Glutamatergic neuron (in vitro differentiated cells): ENCODE measurements around the gene NUDCD3. TPM values are rescaled to one million over a fixed set of nuclear protein-coding genes. Genes with fewer than 3 reads are reported as not detected.

ENCODE experiments used
- DNase-seq: peaks from one replicate; pipeline ENCODE4 v3.0.0; 2022
- H3K27ac Mint-ChIP-seq: one replicate; pipeline ENCODE4 v1.8.0; 2020; ENCODE audit warnings: mild to moderate bottlenecking, mixed read lengths, inconsistent platforms; ENCODE audit not compliant: unreplicated experiment
- H3K27me3 Mint-ChIP-seq: one replicate; pipeline ENCODE4 v1.8.0; 2020; ENCODE audit warnings: mild to moderate bottlenecking, moderate library complexity, mixed read lengths, inconsistent platforms; ENCODE audit not compliant: unreplicated experiment
- H3K36me3 Mint-ChIP-seq: one replicate; pipeline ENCODE4 v1.8.0; 2020; ENCODE audit warnings: mild to moderate bottlenecking, mixed read lengths, inconsistent platforms; ENCODE audit not compliant: unreplicated experiment
- H3K4me1 Mint-ChIP-seq: one replicate; pipeline ENCODE4 v1.8.0; 2020; ENCODE audit warnings: mild to moderate bottlenecking, low read depth, mixed read lengths, inconsistent platforms; ENCODE audit not compliant: unreplicated experiment
- H3K4me3 Mint-ChIP-seq: one replicate; pipeline ENCODE4 v1.8.0; 2020; ENCODE audit warnings: mild to moderate bottlenecking, mixed read lengths, inconsistent platforms; ENCODE audit not compliant: unreplicated experiment
- H3K9me3 Mint-ChIP-seq: one replicate; pipeline ENCODE4 v1.8.0; 2020; ENCODE audit warnings: mild to moderate bottlenecking, moderate library complexity, mixed read lengths, inconsistent platforms; ENCODE audit not compliant: unreplicated experiment
- CTCF ChIP-seq: fragments of 200-600 bp; sonication (generic); IDR thresholded peaks from one replicate; pipeline ENCODE4 v1.5.0; 2021; ENCODE audit not compliant: partially characterized antibody, unreplicated experiment
- total RNA-seq: library from RNA; stranded (reverse); fragmentation: NEBNext Ultra II Directional; extraction: Animal tissue kit (Norgen Biotek cat#: 25700); gene quantifications from one replicate; pipeline ENCODE4 v1.2.1, GENCODE V29; 2021; ENCODE audit not compliant: unreplicated experiment

The NUDCD3 gene
- total RNA-seq, 1 donor from 2014 or later, result 151 TPM

GRCh38 chr7:44373418-44373740, 117.1 kb downstream of the NUDCD3 start:
- no peak for TF ChIP-seq CTCF
- no peak overlapping the region for H3K27ac Mint-ChIP-seq

GRCh38 chr7:44372560-44373417, 117.7 kb downstream of the NUDCD3 start:
- Mint-ChIP-seq H3K27ac (no peak overlapping the region), H3K27me3 (peaks cover 4% of the 10 kb centered on the region), H3K4me3 (no peak overlapping the region), H3K9me3 (peaks cover 6% of the 10 kb centered on the region), H3K4me1 (peaks cover 2% of the 10 kb centered on the region), H3K36me3 (peaks cover 24% of the 10 kb centered on the region)
- TF ChIP-seq CTCF, result no peak
- DNase-seq, result no peak

More at GRCh38 chr7:44373418-44373740, 117.1 kb downstream of the NUDCD3 start:
- peaks cover 4% of the 10 kb centered on the region for H3K9me3 Mint-ChIP-seq
- H3K4me1 Mint-ChIP-seq, result no peaks in the 10 kb centered on the region
- peaks cover 24% of the 10 kb centered on the region for H3K36me3 Mint-ChIP-seq
- H3K4me3 Mint-ChIP-seq, result no peak overlapping the region
- DNase-seq, result no peak
- peaks cover 4% of the 10 kb centered on the region for H3K27me3 Mint-ChIP-seq

DNA sequence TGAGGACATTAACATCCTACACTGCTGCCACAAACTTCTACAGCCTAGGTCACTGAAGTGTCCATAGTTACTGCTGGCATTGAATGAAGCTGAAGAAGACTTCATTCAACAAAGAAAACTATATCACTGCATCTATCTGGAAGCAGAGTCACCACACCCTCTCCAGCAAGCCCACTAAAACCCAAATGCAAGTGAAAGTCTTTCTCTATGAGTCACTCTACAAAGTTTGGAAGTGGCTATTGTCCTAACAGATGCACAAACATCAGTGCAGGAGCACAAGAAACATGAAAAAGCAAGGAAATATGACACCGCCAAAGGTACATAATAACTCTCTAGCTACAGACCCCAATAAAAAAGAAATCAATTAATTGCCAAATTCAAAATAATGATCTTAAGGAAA, 121.6 kb downstream of the NUDCD3 start:
- Mint-ChIP-seq H3K4me1 (peaks cover 4% of the 10 kb centered on the region), H3K4me3 (no peak overlapping the region), H3K27me3 (peaks cover 2% of the 10 kb centered on the region), H3K36me3 (peaks cover 28% of the 10 kb centered on the region), H3K9me3 (peaks cover 4% of the 10 kb centered on the region), H3K27ac (no peak overlapping the region)
- TF ChIP-seq CTCF, result no peak
- DNase-seq, result no peak

DNA sequence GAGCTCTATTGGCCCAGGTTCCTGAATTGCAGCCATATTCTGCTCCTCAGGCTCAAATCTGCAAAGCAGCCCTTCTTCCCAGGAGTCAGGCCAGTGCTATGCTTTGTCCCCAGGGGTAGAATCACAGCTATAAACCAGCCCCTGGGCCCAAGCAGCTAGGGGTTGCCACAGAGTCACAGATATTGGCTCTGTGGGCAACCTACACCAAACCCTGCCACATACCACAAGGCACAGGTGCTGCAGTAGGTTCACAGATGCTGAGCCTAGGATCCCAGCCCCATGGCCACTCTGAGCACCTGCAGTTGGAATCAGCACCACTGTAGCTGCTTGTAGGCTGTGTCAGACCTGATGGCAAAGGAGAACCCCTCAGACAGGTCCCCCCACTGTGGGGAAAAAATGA, 122.0 kb downstream of the NUDCD3 start:
- H3K9me3 Mint-ChIP-seq, result peaks cover 4% of the 10 kb centered on the region
- no peak overlapping the region for H3K27ac Mint-ChIP-seq
- no peak overlapping the region for H3K4me3 Mint-ChIP-seq
- no peak for TF ChIP-seq CTCF
- peaks cover 28% of the 10 kb centered on the region for H3K36me3 Mint-ChIP-seq
- H3K27me3 Mint-ChIP-seq, result peaks cover 2% of the 10 kb centered on the region
- no peak for DNase-seq
- peaks cover 4% of the 10 kb centered on the region for H3K4me1 Mint-ChIP-seq

DNA sequence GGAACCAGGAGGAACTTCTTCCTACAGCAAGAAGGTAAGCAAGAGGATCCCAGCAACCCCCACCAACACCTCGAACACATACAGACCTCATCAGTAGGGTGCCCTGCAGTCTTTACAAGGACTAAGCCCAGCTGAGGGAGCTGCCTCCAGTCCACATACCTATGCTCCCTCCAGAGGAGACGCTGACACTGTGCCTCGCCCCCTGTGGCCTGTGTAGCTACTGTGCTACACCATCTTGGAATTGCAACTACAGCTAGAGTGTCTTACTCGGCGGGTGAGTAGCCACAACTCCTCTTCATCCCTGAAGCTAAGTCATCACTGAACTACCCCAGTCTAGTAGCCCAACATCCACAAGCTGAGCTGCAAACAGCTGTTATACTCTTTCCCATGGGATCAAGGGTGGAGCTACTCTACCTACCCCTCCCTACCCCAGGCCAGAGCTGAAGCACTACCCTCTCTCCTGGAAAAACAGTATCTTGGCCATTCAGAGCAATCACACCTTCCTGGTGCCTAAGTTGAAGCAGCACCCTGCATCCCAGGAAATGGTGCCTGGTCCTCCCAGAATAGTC, 122.9 kb downstream of the NUDCD3 start:
- H3K9me3 Mint-ChIP-seq, result peaks cover 4% of the 10 kb centered on the region
- no peak for DNase-seq
- TF ChIP-seq CTCF, result no peak
- no peak overlapping the region for H3K27ac Mint-ChIP-seq
- peaks cover 31% of the 10 kb centered on the region for H3K36me3 Mint-ChIP-seq
- H3K4me1 Mint-ChIP-seq, result peaks cover 4% of the 10 kb centered on the region
- no peaks in the 10 kb centered on the region for H3K27me3 Mint-ChIP-seq
- no peak overlapping the region for H3K4me3 Mint-ChIP-seq
